Parathyroid adenoma (tissue), 2 donors: ENCODE results near the gene ZNF331.

ENCODE experiments used
- H2AFZ ChIP-seq: fragments of 300-600 bp; sonication (generic); one replicate; pipeline ENCODE4 v1.7.0; 2017; ENCODE audit warnings: antibody characterized with exemption, mild to moderate bottlenecking
- H3K27ac ChIP-seq: fragments of 300-600 bp; sonication (generic); one replicate; pipeline ENCODE4 v1.7.0; 2017
- H3K27me3 ChIP-seq: fragments of 300-600 bp; sonication (generic); one replicate; pipeline ENCODE4 v1.7.0; 2017; ENCODE audit warnings: low read length; ENCODE audit not compliant: control insufficient read depth, insufficient read depth
- H3K36me3 ChIP-seq: fragments of 300-600 bp; sonication (generic); one replicate; pipeline ENCODE4 v1.7.0; 2017; ENCODE audit warnings: low read length; ENCODE audit not compliant: control insufficient read depth, insufficient read depth
- H3K4me1 ChIP-seq: fragments of 300-600 bp; sonication (generic); one replicate; pipeline ENCODE4 v1.7.0; 2017; ENCODE audit warnings: control low read depth
- H3K4me2 ChIP-seq: fragments of 300-600 bp; sonication (generic); one replicate; pipeline ENCODE4 v1.7.0; 2017; ENCODE audit warnings: low read length
- H3K4me3 ChIP-seq: fragments of 300-600 bp; sonication (generic); one replicate; pipeline ENCODE4 v1.7.0; 2017; ENCODE audit warnings: low read depth, low read length
- H3K79me2 ChIP-seq: fragments of 300-600 bp; sonication (generic); one replicate; pipeline ENCODE4 v1.7.0; 2017; ENCODE audit warnings: control low read depth
- H3K9ac ChIP-seq: fragments of 300-600 bp; sonication (generic); one replicate; pipeline ENCODE4 v1.7.0; 2017; ENCODE audit warnings: mild to moderate bottlenecking
- H3K9me3 ChIP-seq: fragments of 300-600 bp; sonication (generic); one replicate; pipeline ENCODE4 v1.7.0; 2017; ENCODE audit warnings: low read length; ENCODE audit not compliant: control insufficient read depth
- TF ChIP-seq, protein P1 (sequence below): fragments of 300-600 bp; sonication (generic); IDR thresholded peaks from one replicate; pipeline ENCODE4 v1.7.0; 2017; ENCODE audit warnings: antibody characterized with exemption, mild to moderate bottlenecking
- donor health status: primary hyperparathyroidism.

The ZNF331 gene

DNA sequence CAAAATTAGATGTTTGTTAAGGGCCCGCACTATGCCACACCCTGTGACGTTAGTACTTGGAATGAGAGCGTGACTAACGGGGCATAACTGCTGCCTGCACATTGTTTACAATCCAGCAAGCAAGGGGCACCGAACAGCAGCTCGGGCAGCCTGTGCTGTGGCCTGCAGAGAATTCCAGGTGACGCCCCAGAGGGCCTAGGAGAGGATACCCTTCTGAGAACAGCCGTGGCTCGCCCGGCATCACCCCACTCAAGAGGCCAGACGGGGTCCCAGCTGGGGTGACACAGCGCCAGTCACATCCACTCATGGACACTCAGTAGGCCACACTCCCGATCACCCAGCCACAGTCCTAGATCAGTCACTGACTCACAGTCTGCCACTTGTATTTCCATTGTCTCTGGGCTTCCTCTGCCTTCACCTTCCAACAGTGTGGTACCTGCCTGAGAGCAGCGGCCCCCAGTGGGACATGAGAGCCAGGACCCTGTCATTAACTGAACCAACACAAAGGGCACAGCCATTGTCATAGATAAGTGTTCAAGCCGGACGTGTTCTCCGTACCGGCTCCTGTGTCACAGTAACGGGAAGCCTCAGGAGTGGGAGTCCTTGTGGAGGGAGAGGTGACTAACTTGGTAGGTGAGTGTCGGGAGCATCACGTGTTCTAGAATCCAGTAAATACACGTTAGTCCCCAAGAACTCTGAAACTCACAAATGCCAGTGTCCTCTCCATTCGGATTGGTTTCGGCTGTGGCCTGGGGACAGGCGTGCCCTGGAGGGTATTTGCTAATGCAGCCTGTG is 7.5 kb downstream of the ZNF331 start:
- Histone ChIP-seq H3K9ac (no peak overlapping the region), H3K27me3 (no peaks in the 10 kb centered on the region), H3K9me3 (no peaks in the 10 kb centered on the region), H3K4me2 (no peak overlapping the region), H3K4me3 (no peak overlapping the region), H3K36me3 (no peaks in the 10 kb centered on the region), H3K79me2 (no peaks in the 10 kb centered on the region), H3K4me1 (no peaks in the 10 kb centered on the region), H2AFZ (no peak overlapping the region), H3K27ac (no peak overlapping the region)
- TF ChIP-seq, protein P1, sequence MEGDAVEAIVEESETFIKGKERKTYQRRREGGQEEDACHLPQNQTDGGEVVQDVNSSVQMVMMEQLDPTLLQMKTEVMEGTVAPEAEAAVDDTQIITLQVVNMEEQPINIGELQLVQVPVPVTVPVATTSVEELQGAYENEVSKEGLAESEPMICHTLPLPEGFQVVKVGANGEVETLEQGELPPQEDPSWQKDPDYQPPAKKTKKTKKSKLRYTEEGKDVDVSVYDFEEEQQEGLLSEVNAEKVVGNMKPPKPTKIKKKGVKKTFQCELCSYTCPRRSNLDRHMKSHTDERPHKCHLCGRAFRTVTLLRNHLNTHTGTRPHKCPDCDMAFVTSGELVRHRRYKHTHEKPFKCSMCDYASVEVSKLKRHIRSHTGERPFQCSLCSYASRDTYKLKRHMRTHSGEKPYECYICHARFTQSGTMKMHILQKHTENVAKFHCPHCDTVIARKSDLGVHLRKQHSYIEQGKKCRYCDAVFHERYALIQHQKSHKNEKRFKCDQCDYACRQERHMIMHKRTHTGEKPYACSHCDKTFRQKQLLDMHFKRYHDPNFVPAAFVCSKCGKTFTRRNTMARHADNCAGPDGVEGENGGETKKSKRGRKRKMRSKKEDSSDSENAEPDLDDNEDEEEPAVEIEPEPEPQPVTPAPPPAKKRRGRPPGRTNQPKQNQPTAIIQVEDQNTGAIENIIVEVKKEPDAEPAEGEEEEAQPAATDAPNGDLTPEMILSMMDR, result no peak

DNA sequence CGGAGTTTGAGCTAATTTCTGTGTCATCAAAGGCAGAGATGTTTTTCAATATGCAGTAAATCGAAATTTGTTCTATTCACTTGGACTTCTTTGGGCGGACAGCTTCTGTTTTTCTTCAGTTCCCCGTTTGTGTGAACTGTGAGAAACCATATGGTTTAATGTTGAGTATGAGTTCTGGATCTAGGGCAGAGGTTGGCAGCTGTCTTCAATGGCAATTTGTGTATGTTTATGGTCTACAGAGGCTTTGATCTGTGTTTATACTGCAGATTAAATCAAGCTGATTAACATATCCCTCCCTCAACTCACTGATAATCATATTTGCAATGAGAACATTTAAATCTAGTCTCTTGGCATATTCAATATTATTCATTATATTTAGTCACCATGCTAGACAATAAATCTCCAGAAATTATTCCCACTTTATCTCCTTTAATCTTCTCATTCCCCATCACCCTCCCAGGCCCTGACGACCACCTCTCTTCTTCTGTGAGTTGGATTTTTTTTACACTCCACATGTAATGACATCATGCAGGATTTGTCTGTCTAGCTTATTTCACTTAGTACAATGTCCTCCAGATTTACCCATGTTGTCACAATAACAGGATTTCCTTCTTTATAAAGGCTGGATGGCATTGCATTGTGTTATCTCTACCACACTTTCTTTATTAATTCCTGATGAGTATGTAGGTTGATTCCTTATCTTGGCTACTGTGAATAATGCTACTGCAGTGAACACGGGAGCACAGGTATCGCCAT is 9.0 kb downstream of the ZNF331 start:
- no peak overlapping the region for H3K4me3 ChIP-seq
- H3K27me3 ChIP-seq, result no peaks in the 10 kb centered on the region
- no peaks in the 10 kb centered on the region for H3K36me3 ChIP-seq
- H3K4me1 ChIP-seq, result no peaks in the 10 kb centered on the region
- no peak overlapping the region for H2AFZ ChIP-seq
- no peaks in the 10 kb centered on the region for H3K9me3 ChIP-seq
- H3K4me2 ChIP-seq, result no peak overlapping the region
- no peak overlapping the region for H3K9ac ChIP-seq
- H3K27ac ChIP-seq, result no peak overlapping the region
- TF ChIP-seq, protein P1, result no peak
- peaks cover 8% of the 10 kb centered on the region for H3K79me2 ChIP-seq

- Histone ChIP-seq H3K27me3 (no peaks in the 10 kb centered on the region), H3K36me3 (no peaks in the 10 kb centered on the region), H3K79me2 (peaks cover 9% of the 10 kb centered on the region), H3K4me2 (no peak overlapping the region), H3K27ac (no peak overlapping the region), H3K9ac (no peak overlapping the region), H3K4me1 (no peaks in the 10 kb centered on the region), H3K9me3 (no peaks in the 10 kb centered on the region), H3K4me3 (no peak overlapping the region), H2AFZ (no peak overlapping the region)
- TF ChIP-seq, protein P1, result no peak
Measured at GRCh38 chr19:53549340-53549739, 11.4 kb downstream of the ZNF331 start.

GRCh38 chr19:53552001-53552721 is 14.2 kb downstream of the ZNF331 start:
- Histone ChIP-seq H3K27ac (no peak overlapping the region), H3K4me1 (no peaks in the 10 kb centered on the region), H3K4me3 (no peak overlapping the region), H3K36me3 (no peaks in the 10 kb centered on the region), H3K4me2 (no peak overlapping the region), H3K9me3 (no peaks in the 10 kb centered on the region), H3K27me3 (no peaks in the 10 kb centered on the region), H2AFZ (no peak overlapping the region), H3K79me2 (peaks cover 9% of the 10 kb centered on the region), H3K9ac (no peak overlapping the region)
- TF ChIP-seq, protein P1, result no peak
